B cell (primary cell): ENCODE data around the gene HDAC7.

Experiments used
- EZH2 ChIP-seq: IDR thresholded peaks from 2 replicates; pipeline ENCODE4 v1.6.1; 2012; ENCODE audit warnings: borderline replicate concordance, low read depth, mild to moderate bottlenecking, moderate library complexity, low read length; ENCODE audit not compliant: insufficient read depth, poor library complexity, severe bottlenecking
- TF ChIP-seq, protein P1 (sequence below): fragments of 200-600 bp; IDR thresholded peaks from one replicate; pipeline ENCODE4 v1.8.0; 2022; ENCODE audit warnings: antibody characterized with exemption, mild to moderate bottlenecking

DNA sequence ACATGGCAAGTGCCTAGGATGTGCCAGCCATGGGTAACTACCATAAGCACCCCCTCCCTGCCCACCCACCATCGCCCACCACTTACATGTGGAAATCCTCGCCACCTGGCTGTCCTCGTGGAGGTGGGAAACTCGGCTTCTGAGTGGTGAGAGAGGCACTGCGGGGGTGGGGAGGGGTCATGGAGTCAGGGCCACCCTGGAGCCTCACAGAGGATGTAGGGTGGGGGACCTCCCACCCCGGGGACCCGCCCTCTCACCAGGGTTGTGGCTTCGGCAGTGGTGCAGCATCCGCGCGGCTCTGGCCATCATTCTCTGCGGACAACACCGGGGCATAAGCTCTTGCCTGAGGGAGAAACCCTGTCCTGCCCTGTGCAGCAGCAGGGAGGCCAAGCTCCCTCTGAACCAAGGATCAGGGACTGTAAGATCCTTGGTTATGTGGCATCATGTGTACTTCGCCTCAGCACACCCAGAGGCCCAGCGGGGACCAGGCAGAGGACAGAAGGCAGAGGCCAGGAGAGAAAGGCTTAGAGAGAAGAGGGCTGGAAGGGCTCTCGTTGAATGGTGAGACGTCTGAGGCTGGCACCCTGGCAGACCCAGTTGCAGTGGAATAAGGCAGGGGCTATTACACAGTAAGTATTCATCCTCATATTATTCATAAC, 81.6 kb downstream of the HDAC7 start:
- no peak for TF ChIP-seq EZH2
- TF ChIP-seq, protein P1, sequence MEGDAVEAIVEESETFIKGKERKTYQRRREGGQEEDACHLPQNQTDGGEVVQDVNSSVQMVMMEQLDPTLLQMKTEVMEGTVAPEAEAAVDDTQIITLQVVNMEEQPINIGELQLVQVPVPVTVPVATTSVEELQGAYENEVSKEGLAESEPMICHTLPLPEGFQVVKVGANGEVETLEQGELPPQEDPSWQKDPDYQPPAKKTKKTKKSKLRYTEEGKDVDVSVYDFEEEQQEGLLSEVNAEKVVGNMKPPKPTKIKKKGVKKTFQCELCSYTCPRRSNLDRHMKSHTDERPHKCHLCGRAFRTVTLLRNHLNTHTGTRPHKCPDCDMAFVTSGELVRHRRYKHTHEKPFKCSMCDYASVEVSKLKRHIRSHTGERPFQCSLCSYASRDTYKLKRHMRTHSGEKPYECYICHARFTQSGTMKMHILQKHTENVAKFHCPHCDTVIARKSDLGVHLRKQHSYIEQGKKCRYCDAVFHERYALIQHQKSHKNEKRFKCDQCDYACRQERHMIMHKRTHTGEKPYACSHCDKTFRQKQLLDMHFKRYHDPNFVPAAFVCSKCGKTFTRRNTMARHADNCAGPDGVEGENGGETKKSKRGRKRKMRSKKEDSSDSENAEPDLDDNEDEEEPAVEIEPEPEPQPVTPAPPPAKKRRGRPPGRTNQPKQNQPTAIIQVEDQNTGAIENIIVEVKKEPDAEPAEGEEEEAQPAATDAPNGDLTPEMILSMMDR: no peak
